SK-N-MC (cell line): Measurements from ENCODE around the gene IMMT.

Experiments used
- DNase-seq: peaks from one replicate; pipeline ENCODE4 v3.0.0-alpha.2; 2011; ENCODE audit warnings: low read depth, low spot score
- H3K27ac ChIP-seq: fragments of 200-600 bp; sonication (generic); 2 replicates; pipeline ENCODE4 v1.5.1; 2016; ENCODE audit warnings: mixed run types
- H3K36me3 ChIP-seq: fragments of 200-600 bp; sonication (generic); 2 replicates; pipeline ENCODE4 v1.6.1; 2017; ENCODE audit warnings: antibody characterized with exemption, low read length, mixed read lengths; ENCODE audit not compliant: insufficient read depth
- H3K4me3 ChIP-seq: fragments of 200-600 bp; sonication (generic); 2 replicates; pipeline ENCODE4 v1.5.1; 2016
- H3K9ac ChIP-seq: fragments of 200-600 bp; sonication (generic); 2 replicates; pipeline ENCODE4 v1.8.0; 2017; ENCODE audit warnings: mixed run types, mixed read lengths; ENCODE audit not compliant: insufficient read length
- H3K9me3 ChIP-seq: fragments of 200-600 bp; sonication (generic); 2 replicates; pipeline ENCODE4 v1.6.1; 2017; ENCODE audit warnings: low read depth, mild to moderate bottlenecking, antibody characterized with exemption, low read length, moderate library complexity, mixed read lengths
- EZH2 ChIP-seq: fragments of 200-600 bp; sonication (generic); IDR thresholded peaks from one replicate; pipeline ENCODE4 v1.6.1; 2017; ENCODE audit warnings: antibody characterized with exemption
- FOXP2 ChIP-seq: optimal IDR thresholded peaks from 2 replicates; pipeline ENCODE3; 2011; ENCODE audit warnings: mild to moderate bottlenecking, moderate library complexity; ENCODE audit not compliant: insufficient read depth; ENCODE audit errors: extremely low read length, control extremely low read depth
- POLR2AphosphoS5 ChIP-seq: IDR thresholded peaks from 2 replicates; pipeline ENCODE4 v1.6.1; 2012; ENCODE audit warnings: mild to moderate bottlenecking, low read depth, low read length, borderline replicate concordance

The IMMT gene

GRCh38 chr2:86123328-86123925 lies 71.8 kb downstream of the IMMT start:
- no peak for TF ChIP-seq POLR2AphosphoS5
- no peak for TF ChIP-seq FOXP2
- TF ChIP-seq EZH2, result no peak

DNA sequence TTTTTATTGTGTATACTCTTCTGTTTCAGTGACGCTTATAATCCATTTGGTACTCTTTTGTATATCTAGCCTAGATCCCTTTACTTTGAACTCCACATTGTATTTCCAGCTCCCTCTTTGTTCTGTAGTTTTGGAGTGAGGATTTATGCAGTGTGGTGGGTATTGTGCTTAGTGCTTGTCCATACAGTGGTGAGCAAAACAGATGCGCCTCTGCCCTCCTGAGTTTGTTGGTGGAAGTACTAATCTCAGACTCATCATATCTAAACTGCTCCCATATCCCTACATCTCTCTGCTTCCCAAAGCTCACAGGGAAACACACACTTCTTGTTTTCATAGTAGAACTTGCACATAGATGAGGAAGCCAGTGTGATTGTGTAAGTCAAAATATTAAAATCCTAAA lies 77.1 kb downstream of the IMMT start:
- Histone ChIP-seq H3K4me3 (no peak overlapping the region), H3K27ac (no peak overlapping the region), H3K9ac (no peak overlapping the region), H3K9me3 (no peaks in the 10 kb centered on the region), H3K36me3 (peaks cover 98% of the 10 kb centered on the region)
- TF ChIP-seq POLR2AphosphoS5 (no peak), EZH2 (no peak), FOXP2 (no peak)
- DNase-seq, result no peak

More at GRCh38 chr2:86123328-86123925, 71.8 kb downstream of the IMMT start:
- Histone ChIP-seq H3K9ac (no peak overlapping the region), H3K36me3 (peaks cover 100% of the 10 kb centered on the region), H3K27ac (no peak overlapping the region), H3K9me3 (no peaks in the 10 kb centered on the region), H3K4me3 (no peak overlapping the region)
- no peak for DNase-seq

GRCh38 chr2:86107031-86107430 lies 88.2 kb downstream of the IMMT start:
- TF ChIP-seq EZH2, result no peak
- H3K36me3 ChIP-seq, result peaks cover 68% of the 10 kb centered on the region
- H3K9ac ChIP-seq, result peak overlapping the region; percentile 99
- no peak for DNase-seq
- H3K4me3 ChIP-seq, result peak overlapping the region; percentile 97
- H3K9me3 ChIP-seq, result peaks cover 10% of the 10 kb centered on the region
- no peak overlapping the region for H3K27ac ChIP-seq

DNA sequence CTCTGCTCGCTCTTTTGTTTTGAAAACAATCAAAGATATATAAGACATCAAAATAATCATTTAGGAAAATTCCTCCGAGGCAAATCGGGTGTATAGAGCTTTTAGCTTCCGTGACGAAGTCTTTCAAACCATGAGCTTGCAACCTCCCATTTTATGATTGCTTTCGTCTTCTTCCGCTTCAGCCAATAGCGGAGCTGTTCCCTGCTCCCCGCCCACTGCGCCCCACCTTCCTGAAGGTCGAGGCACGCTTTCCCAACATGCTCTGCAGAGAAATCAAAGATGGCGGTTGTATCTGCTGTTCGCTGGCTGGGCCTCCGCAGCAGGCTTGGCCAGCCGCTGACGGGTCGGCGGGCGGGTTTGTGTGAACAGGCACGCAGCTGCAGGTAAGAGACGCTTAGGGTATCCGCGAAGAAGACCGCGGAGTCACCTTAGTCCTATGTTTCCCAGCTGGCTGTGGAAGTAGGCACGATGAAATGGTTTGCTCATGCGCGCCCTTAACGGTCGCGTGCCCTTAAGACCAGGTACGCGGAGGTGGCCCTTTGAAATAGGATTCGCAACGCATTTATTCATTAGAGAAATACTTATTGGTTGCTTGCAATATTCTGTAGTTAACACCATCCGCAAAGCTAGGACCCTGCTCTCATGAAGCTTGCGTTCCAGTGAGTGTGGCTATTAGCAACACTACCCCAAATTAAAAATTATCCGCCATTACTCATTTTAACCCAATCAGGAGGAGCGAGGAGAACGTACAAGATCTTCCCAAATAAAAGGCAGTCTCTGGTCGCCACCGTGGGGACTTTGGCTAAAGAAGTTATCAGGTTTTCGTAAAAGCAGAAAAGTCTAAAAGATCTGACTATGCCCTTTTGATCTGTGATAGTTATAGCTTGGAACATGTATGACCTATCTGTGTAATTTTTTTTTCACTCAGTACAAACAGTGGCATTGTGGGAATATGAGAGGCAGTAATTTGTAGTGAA lies 89.0 kb downstream of the IMMT start, which contains the start of gene PTCD3:
Gene PTCD3, plus strand, starts transcription at position 267 of the 977 bp plus-strand sequence. Its CDS starts 13 bp downstream, at position 280.
- peak within 1 kb of the TSS; percentile 93 for H3K27ac ChIP-seq
- H3K36me3 ChIP-seq, result peaks cover 71% of the 10 kb centered on the region
- H3K9me3 ChIP-seq, result peaks cover 10% of the 10 kb centered on the region
- TF ChIP-seq FOXP2 (peak; percentile 39), POLR2AphosphoS5 (peak; percentile 97), EZH2 (no peak)
- peak within 1 kb of the TSS; percentile 97 for H3K4me3 ChIP-seq
- H3K9ac ChIP-seq, result peak within 1 kb of the TSS; percentile 99
- peak; percentile 92 for DNase-seq

DNA sequence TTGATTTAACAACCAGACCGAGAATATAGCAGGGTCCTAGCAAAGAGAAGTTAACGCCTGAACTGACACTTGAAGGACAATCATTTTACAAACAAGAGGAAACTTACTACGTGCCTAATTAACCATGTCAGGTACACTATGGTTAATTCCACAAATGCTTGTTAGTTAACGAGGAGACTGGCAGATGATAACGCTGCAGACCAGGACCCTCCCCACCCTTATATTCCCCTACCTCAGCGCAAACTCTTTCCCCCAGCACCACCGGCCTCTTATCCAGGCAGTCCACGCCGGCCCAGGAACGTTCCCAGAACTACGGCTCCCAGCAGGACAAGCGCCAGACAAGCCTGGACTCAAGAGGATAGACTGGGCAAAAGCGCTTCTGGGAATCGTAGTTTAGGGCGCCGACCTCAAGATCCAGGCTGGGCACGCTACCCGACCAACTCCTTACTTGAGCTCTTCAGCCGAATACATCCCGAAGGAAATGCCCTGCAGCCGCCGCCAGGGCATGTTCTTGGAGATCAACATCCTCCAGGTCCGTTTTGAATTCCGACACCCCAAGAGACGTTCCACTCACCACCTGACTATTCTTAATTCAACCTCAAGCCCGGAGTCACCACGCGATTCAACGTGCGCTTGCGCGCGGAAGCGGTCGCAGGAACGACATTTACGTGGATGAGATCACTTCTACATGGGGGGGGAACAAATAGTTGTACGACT lies 89.9 kb downstream of the IMMT start, which contains the start of gene POLR1A:
Gene POLR1A, minus strand, starts transcription at position 635 of the 717 bp plus-strand sequence. Its CDS starts 110 bp downstream, at position 525.
- Histone ChIP-seq H3K9ac (peak within 1 kb of the TSS; percentile 99), H3K27ac (peak within 1 kb of the TSS; percentile 93), H3K4me3 (peak within 1 kb of the TSS; percentile 97), H3K9me3 (peaks cover 10% of the 10 kb centered on the region), H3K36me3 (peaks cover 69% of the 10 kb centered on the region)
- DNase-seq, result peak; percentile 89
- no peak for TF ChIP-seq FOXP2
- TF ChIP-seq POLR2AphosphoS5, result peak; percentile 54; the same call in 1 of the 2 replicates

DNA sequence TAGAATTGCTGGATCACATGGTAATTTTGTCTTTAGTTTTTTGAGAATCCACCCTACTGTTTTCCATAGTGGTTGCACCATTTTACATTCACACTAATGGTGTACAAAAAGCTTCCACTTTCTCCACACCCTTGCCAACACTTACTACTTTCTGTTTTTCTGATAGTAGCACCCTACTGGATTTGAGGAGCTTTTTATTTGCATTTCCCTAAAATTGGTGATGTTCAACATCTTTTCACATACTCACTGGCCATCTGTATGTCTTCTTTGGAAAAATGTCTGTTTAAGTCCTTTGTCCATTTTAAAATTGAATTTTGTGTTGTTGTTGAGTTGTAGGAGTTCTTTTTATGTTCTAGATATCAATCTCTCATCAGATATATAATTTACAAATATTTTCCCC lies 93.1 kb downstream of the IMMT start:
- Histone ChIP-seq H3K9ac (no peak overlapping the region), H3K27ac (no peak overlapping the region), H3K36me3 (peaks cover 69% of the 10 kb centered on the region), H3K4me3 (no peak overlapping the region), H3K9me3 (peaks cover 10% of the 10 kb centered on the region)
- TF ChIP-seq EZH2 (no peak), FOXP2 (no peak), POLR2AphosphoS5 (no peak)
- no peak for DNase-seq

- peaks cover 9% of the 10 kb centered on the region for H3K9me3 ChIP-seq
- peaks cover 91% of the 10 kb centered on the region for H3K36me3 ChIP-seq
- H3K4me3 ChIP-seq, result no peak overlapping the region
- H3K9ac ChIP-seq, result no peak overlapping the region
- TF ChIP-seq FOXP2 (no peak), POLR2AphosphoS5 (no peak), EZH2 (no peak)
- no peak overlapping the region for H3K27ac ChIP-seq
- DNase-seq, result no peak
Measured at GRCh38 chr2:86097913-86098312, 97.3 kb downstream of the IMMT start.
